ENCODE data around the gene ACSBG1.

The ACSBG1 gene

DNA sequence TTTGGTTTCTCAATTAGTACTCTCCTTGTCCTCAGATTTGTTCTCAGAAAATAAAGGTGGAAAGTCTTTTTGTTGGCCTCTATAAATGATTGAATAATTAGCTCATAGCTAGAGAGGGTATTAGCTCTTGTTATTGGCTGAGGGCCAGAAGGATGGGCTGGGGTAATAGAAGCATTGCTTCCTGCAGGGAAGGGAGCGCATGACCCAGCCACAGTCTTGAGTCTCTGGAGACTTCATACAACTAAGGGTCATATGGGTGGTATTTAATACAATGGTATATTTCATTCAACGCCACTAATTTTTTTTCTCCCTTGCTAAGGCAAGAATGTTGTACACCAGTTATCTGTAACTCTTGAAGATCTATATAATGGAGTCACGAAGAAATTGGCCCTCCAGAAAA is 38.4 kb upstream of the ACSBG1 start:
- CTCF ChIA-PET: interaction anchor here (1.3 to 1.4 kb wide), 2 partner anchors 10 to 13 kb away, joined by 3 to 5 read pairs; no protein-coding TSS in a partner anchor
- DNase-seq (ENCODE audit: extremely low spot score): no peak
- POLR2A ChIA-PET: no interaction called here
- TF ChIP-seq, protein P1, sequence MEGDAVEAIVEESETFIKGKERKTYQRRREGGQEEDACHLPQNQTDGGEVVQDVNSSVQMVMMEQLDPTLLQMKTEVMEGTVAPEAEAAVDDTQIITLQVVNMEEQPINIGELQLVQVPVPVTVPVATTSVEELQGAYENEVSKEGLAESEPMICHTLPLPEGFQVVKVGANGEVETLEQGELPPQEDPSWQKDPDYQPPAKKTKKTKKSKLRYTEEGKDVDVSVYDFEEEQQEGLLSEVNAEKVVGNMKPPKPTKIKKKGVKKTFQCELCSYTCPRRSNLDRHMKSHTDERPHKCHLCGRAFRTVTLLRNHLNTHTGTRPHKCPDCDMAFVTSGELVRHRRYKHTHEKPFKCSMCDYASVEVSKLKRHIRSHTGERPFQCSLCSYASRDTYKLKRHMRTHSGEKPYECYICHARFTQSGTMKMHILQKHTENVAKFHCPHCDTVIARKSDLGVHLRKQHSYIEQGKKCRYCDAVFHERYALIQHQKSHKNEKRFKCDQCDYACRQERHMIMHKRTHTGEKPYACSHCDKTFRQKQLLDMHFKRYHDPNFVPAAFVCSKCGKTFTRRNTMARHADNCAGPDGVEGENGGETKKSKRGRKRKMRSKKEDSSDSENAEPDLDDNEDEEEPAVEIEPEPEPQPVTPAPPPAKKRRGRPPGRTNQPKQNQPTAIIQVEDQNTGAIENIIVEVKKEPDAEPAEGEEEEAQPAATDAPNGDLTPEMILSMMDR (IDR thresholded peaks at IDR 0.05; ENCODE audit: control extremely low read depth, extremely low read depth, low read depth, missing control alignments): no peak

DNA sequence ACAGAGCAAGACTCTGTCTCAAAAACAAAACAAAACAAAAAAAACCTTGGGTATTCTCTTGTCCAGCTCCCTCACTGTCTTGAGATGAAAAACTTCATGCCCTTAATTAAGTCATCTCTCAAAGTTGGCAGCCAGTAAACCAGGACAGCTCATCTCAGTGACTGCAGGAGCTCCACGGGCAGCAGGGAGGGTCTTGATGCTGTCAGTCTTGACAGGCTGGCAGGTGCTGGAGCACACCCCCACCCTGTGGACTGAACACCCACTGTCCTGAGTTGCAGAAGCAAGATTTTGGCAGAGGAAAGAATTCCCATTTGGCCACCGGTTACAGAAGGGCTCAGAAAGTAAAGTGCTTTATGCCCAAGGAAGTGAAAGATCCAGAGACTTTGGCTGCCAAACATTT is 38.0 kb upstream of the ACSBG1 start:
- POLR2A ChIA-PET: interaction anchor here (0.6 to 1.1 kb wide), 2 partner anchors 12 to 27 kb away, joined by 3 read pairs; partner anchors contain the start of gene SKIC8
- TF ChIP-seq, protein P1 (IDR thresholded peaks at IDR 0.05; ENCODE audit: control extremely low read depth, extremely low read depth, low read depth, missing control alignments): no peak
- CTCF ChIA-PET: interaction anchor here (1.4 kb wide), 1 partner anchor 14 kb away, joined by 5 read pairs; no protein-coding TSS in a partner anchor
- no peak for DNase-seq (ENCODE audit: extremely low spot score)

DNA sequence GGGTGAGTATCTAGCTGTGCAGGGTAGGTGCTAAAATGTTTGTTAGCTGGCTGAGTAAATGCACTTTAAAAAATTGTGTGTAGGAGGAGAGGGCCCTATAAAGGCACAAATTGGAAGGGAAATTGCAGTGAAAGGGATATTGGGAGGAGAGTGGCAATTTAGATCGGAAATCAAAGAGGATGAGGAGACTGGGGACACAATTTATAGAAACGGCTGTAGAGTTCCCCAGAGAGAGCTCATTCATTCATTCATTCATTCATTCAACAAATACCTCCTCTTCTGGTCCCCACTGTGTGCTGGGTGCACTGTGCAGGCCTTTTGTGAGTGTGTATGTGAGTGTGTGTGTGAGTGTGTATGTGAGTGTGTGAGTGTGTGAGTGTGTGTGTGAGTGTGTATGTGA is 32.4 kb upstream of the ACSBG1 start:
- TF ChIP-seq, protein P1 (IDR thresholded peaks at IDR 0.05; ENCODE audit: control extremely low read depth, extremely low read depth, low read depth, missing control alignments): no peak
- no peak for DNase-seq (ENCODE audit: extremely low spot score)
- POLR2A ChIA-PET: interaction anchor here (2.6 kb wide), 1 partner anchor 136 kb away, joined by 7 read pairs; the partner anchor contains the start of gene CIB2
- CTCF ChIA-PET: interaction anchor here (1.2 to 1.8 kb wide), 5 partner anchors 17 to 154 kb away, joined by 3 to 4 read pairs (median 3); no protein-coding TSS in a partner anchor

DNA sequence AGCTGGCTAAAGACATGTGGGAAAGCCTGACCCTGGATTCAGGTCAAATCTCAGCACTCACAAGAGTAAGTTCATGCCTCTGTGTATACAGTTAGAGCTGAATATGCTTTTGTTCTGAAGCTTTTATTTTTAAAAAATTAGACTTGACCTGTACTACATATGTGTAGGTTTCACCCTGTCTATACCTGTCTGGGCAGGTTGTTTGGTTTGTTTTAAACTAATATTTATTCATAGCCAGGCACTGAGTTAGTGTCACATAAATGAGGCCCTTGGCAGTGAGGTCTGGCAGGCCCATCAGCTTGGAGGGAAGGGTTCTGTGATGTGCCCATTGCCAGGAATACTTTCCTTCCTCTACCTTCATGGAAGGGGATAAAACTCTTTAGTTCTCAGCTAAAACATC is 31.9 kb upstream of the ACSBG1 start:
- TF ChIP-seq, protein P1 (IDR thresholded peaks at IDR 0.05; ENCODE audit: control extremely low read depth, extremely low read depth, low read depth, missing control alignments): no peak
- no peak for DNase-seq (ENCODE audit: extremely low spot score)
- CTCF ChIA-PET: interaction anchor here (0.7 to 1.8 kb wide), 13 partner anchors 8 to 307 kb away, joined by 3 to 8 read pairs (median 3); no protein-coding TSS in a partner anchor
- POLR2A ChIA-PET: interaction anchor here (0.6 to 2.6 kb wide), 2 partner anchors 135 to 246 kb away, joined by 3 to 7 read pairs; partner anchors contain the start of gene CIB2

DNA sequence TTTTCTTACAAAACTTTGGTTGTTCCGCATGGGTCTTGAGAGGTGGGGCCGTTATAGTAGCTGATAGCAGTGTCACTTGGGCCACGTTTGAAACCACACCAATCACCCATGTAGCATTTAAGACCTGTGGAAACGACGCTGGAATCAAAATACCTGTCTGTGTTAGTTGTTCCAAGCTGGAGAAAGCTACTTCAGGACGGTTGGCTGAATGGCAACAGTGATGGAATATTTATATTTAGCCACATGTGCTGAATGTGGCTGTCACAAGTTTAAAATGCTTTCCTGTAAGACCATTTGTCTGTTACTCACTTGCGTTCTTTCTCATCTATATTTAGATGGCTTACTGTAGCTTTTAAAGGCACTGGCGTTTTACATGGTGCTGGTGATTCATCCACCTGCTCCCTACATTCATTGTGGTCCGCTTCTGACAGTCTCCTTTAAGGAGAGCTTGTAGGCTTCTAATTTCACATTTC is 31.4 kb upstream of the ACSBG1 start:
- POLR2A ChIA-PET: interaction anchor here (0.6 to 2.6 kb wide), 2 partner anchors 135 to 246 kb away, joined by 3 to 7 read pairs; partner anchors contain the start of gene CIB2
- TF ChIP-seq, protein P1 (IDR thresholded peaks at IDR 0.05; ENCODE audit: control extremely low read depth, extremely low read depth, low read depth, missing control alignments): no peak
- CTCF ChIA-PET: interaction anchor here (0.7 to 1.8 kb wide), 15 partner anchors 8 to 307 kb away, joined by 3 to 8 read pairs (median 3); partner anchors contain the start of gene SKIC8
- no peak for DNase-seq (ENCODE audit: extremely low spot score)

DNA sequence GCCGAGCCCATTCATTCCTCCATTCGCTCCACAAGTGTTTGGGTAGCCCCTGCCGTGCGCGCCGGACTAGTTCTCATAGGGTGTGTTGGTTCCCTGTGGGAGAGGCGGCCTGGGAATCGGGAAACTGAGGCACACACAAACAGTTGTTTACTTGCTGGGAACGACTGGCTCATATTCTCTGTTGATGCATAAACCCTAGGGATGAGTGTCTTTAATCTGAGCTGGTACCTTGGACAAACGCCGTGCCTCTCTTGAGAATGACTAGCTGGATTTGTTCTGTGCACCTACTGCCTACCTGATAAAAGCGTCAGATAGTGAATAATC is 30.7 kb upstream of the ACSBG1 start:
- POLR2A ChIA-PET: interaction anchor here (2.6 kb wide), 1 partner anchor 134 kb away, joined by 7 read pairs; the partner anchor contains the start of gene CIB2
- TF ChIP-seq, protein P1 (IDR thresholded peaks at IDR 0.05; ENCODE audit: control extremely low read depth, extremely low read depth, low read depth, missing control alignments): no peak
- DNase-seq (ENCODE audit: extremely low spot score): no peak
- CTCF ChIA-PET: interaction anchor here (0.9 to 1.8 kb wide), 9 partner anchors 9 to 177 kb away, joined by 3 to 8 read pairs (median 3); partner anchors contain the start of gene SKIC8

All from GM10248 (cell line).